ENCODE measurements around the gene VPS11.
"Not testable (repeated sequence)": the region's sequence is repeated elsewhere in the genome, so short reads cannot be mapped to it uniquely, and the experiment has no call there.

The VPS11 gene

GRCh38 chr11:119048644-119049043 lies 19.0 kb upstream of the VPS11 start:
- H3K4me3 Mint-ChIP-seq, result no peak overlapping the region
- no peak overlapping the region for H3K27ac Mint-ChIP-seq
- H3K9me3 Mint-ChIP-seq, result no peaks in the 10 kb centered on the region
- no peaks in the 10 kb centered on the region for H3K27me3 Mint-ChIP-seq
- H3K36me3 Mint-ChIP-seq, result peaks cover 69% of the 10 kb centered on the region
- peaks cover 12% of the 10 kb centered on the region for H3K4me1 Mint-ChIP-seq
- DNase-seq, result no peak
- CTCF ChIA-PET, result interaction anchor here (0.7 to 1.4 kb wide), 2 partner anchors 18 to 21 kb away, joined by 3 to 4 read pairs; partner anchors contain the start of gene SLC37A4

GRCh38 chr11:119049081-119049480 lies 18.5 kb upstream of the VPS11 start:
- CTCF ChIA-PET, result interaction anchor here (1.4 kb wide), 1 partner anchor 18 kb away, joined by 4 read pairs; the partner anchor contains the start of gene SLC37A4
- DNase-seq, result no peak
- peaks cover 73% of the 10 kb centered on the region for H3K36me3 Mint-ChIP-seq
- no peaks in the 10 kb centered on the region for H3K9me3 Mint-ChIP-seq
- H3K4me1 Mint-ChIP-seq, result peaks cover 13% of the 10 kb centered on the region
- no peak overlapping the region for H3K27ac Mint-ChIP-seq
- no peak overlapping the region for H3K4me3 Mint-ChIP-seq
- no peaks in the 10 kb centered on the region for H3K27me3 Mint-ChIP-seq

- H3K27me3 Mint-ChIP-seq, result no peaks in the 10 kb centered on the region
- no peak overlapping the region for H3K4me3 Mint-ChIP-seq
- H3K36me3 Mint-ChIP-seq, result peaks cover 74% of the 10 kb centered on the region
- CTCF ChIA-PET, result interaction anchor here (1.4 to 1.6 kb wide), 2 partner anchors 20 to 145 kb away, joined by 3 read pairs; no protein-coding TSS in a partner anchor
- peak overlapping the region; percentile 37 for H3K27ac Mint-ChIP-seq
- H3K9me3 Mint-ChIP-seq, result no peaks in the 10 kb centered on the region
- peaks cover 34% of the 10 kb centered on the region for H3K4me1 Mint-ChIP-seq
- no peak for DNase-seq
Observed at GRCh38 chr11:119051440-119052162, 16.0 kb upstream of the VPS11 start.

- no peaks in the 10 kb centered on the region for H3K9me3 Mint-ChIP-seq
- peaks cover 70% of the 10 kb centered on the region for H3K36me3 Mint-ChIP-seq
- no peak for DNase-seq
- CTCF ChIA-PET, result interaction anchor here (1.1 kb wide), 1 partner anchor 11 kb away, joined by 3 read pairs; no protein-coding TSS in a partner anchor
- no peaks in the 10 kb centered on the region for H3K27me3 Mint-ChIP-seq
- H3K4me3 Mint-ChIP-seq, result no peak overlapping the region
- H3K27ac Mint-ChIP-seq, result peak overlapping the region; percentile 37
- H3K4me1 Mint-ChIP-seq, result peaks cover 36% of the 10 kb centered on the region
Observed at GRCh38 chr11:119052163-119052814, 15.3 kb upstream of the VPS11 start.

GRCh38 chr11:119054418-119054817 lies 13.2 kb upstream of the VPS11 start:
- H3K4me1 Mint-ChIP-seq, result peaks cover 48% of the 10 kb centered on the region
- no peaks in the 10 kb centered on the region for H3K27me3 Mint-ChIP-seq
- no peak overlapping the region for H3K4me3 Mint-ChIP-seq
- no peaks in the 10 kb centered on the region for H3K9me3 Mint-ChIP-seq
- peaks cover 55% of the 10 kb centered on the region for H3K36me3 Mint-ChIP-seq
- H3K27ac Mint-ChIP-seq, result no peak overlapping the region
- CTCF ChIA-PET, result interaction anchor here (1.0 kb wide), 1 partner anchor 12 kb away, joined by 3 read pairs; no protein-coding TSS in a partner anchor
- no peak for DNase-seq

- no peaks in the 10 kb centered on the region for H3K27me3 Mint-ChIP-seq
- DNase-seq, result peak; percentile 33
- H3K9me3 Mint-ChIP-seq, result no peaks in the 10 kb centered on the region
- H3K4me1 Mint-ChIP-seq, result peaks cover 48% of the 10 kb centered on the region
- CTCF ChIA-PET, result interaction anchor here (0.9 to 1.9 kb wide), 7 partner anchors 9 to 141 kb away, joined by 3 to 7 read pairs (median 5); partner anchors contain the start of genes SLC37A4 and TRAPPC4
- H3K27ac Mint-ChIP-seq, result peak overlapping the region; percentile 87
- H3K4me3 Mint-ChIP-seq, result peak overlapping the region; percentile 97
- H3K36me3 Mint-ChIP-seq, result peaks cover 47% of the 10 kb centered on the region
Observed at GRCh38 chr11:119055901-119056300, 11.7 kb upstream of the VPS11 start.

GRCh38 chr11:119056421-119056999 lies 11.1 kb upstream of the VPS11 start:
- DNase-seq, result peak; percentile 68
- no peaks in the 10 kb centered on the region for H3K27me3 Mint-ChIP-seq
- peaks cover 48% of the 10 kb centered on the region for H3K4me1 Mint-ChIP-seq
- peaks cover 40% of the 10 kb centered on the region for H3K36me3 Mint-ChIP-seq
- CTCF ChIA-PET, result interaction anchor here (1.2 to 1.9 kb wide), 6 partner anchors 9 to 140 kb away, joined by 4 to 7 read pairs (median 5); partner anchors contain the start of genes SLC37A4 and TRAPPC4
- H3K4me3 Mint-ChIP-seq, result peak overlapping the region; percentile 97
- peak overlapping the region; percentile 98 for H3K27ac Mint-ChIP-seq
- no peaks in the 10 kb centered on the region for H3K9me3 Mint-ChIP-seq

GRCh38 chr11:119057000-119057769 lies 10.4 kb upstream of the VPS11 start, which contains the start of gene HYOU1:
Gene HYOU1, minus strand, starts transcription at chr11:119057205. Its CDS starts 1,045 bp downstream, at chr11:119056160.
- H3K27ac Mint-ChIP-seq, result peak within 1 kb of the TSS; percentile 98
- peaks cover 46% of the 10 kb centered on the region for H3K4me1 Mint-ChIP-seq
- no peaks in the 10 kb centered on the region for H3K27me3 Mint-ChIP-seq
- H3K4me3 Mint-ChIP-seq, result peak within 1 kb of the TSS; percentile 97
- H3K36me3 Mint-ChIP-seq, result peaks cover 36% of the 10 kb centered on the region
- no peaks in the 10 kb centered on the region for H3K9me3 Mint-ChIP-seq
- peak; percentile 99 for DNase-seq
- CTCF ChIA-PET, result interaction anchor here (0.8 to 1.6 kb wide), 5 partner anchors 10 to 155 kb away, joined by 3 to 7 read pairs (median 5); partner anchors contain the start of genes TRAPPC4 and VPS11

- peaks cover 19% of the 10 kb centered on the region for H3K36me3 Mint-ChIP-seq
- H3K4me3 Mint-ChIP-seq, H3K27ac Mint-ChIP-seq: not testable (repeated sequence)
Observed at GRCh38 chr11:119059128-119059527, 8.5 kb upstream of the VPS11 start.

GRCh38 chr11:119061256-119061655 lies 6.4 kb upstream of the VPS11 start:
- Mint-ChIP-seq H3K9me3 (no peaks in the 10 kb centered on the region), H3K27me3 (no peaks in the 10 kb centered on the region), H3K27ac (no peak overlapping the region), H3K36me3 (peaks cover 7% of the 10 kb centered on the region), H3K4me3 (no peak overlapping the region), H3K4me1 (peaks cover 33% of the 10 kb centered on the region)
- DNase-seq, result no peak
- CTCF ChIA-PET, result interaction anchor here (0.7 kb wide), 1 partner anchor 11 kb away, joined by 3 read pairs; no protein-coding TSS in a partner anchor

More at GRCh38 chr11:119059128-119059527, 8.5 kb upstream of the VPS11 start:
- CTCF ChIA-PET, DNase-seq, H3K9me3 Mint-ChIP-seq, H3K27me3 Mint-ChIP-seq: not testable (repeated sequence)
- H3K4me1 Mint-ChIP-seq, result peaks cover 37% of the 10 kb centered on the region

- no peaks in the 10 kb centered on the region for H3K27me3 Mint-ChIP-seq
- CTCF ChIA-PET, result interaction anchor here (0.8 to 1.2 kb wide), 3 partner anchors 10 to 260 kb away, joined by 3 read pairs; no protein-coding TSS in a partner anchor
- peaks cover 39% of the 10 kb centered on the region for H3K4me1 Mint-ChIP-seq
- no peak overlapping the region for H3K4me3 Mint-ChIP-seq
- no peaks in the 10 kb centered on the region for H3K9me3 Mint-ChIP-seq
- no peak overlapping the region for H3K27ac Mint-ChIP-seq
- peaks cover 5% of the 10 kb centered on the region for H3K36me3 Mint-ChIP-seq
- no peak for DNase-seq
Observed at GRCh38 chr11:119062779-119063178, 4.8 kb upstream of the VPS11 start.

- Mint-ChIP-seq H3K27ac (peak overlapping the region; percentile 45), H3K9me3 (no peaks in the 10 kb centered on the region), H3K4me3 (peak overlapping the region; percentile 50), H3K27me3 (no peaks in the 10 kb centered on the region), H3K36me3 (peaks cover 11% of the 10 kb centered on the region), H3K4me1 (peaks cover 49% of the 10 kb centered on the region)
- CTCF ChIA-PET, result interaction anchor here (0.8 to 1.5 kb wide), 9 partner anchors 10 to 258 kb away, joined by 3 to 10 read pairs (median 4); partner anchors contain the start of genes DPAGT1, HMBS and NLRX1
- DNase-seq, result peak; percentile 72
Observed at GRCh38 chr11:119065369-119065768, 2.2 kb upstream of the VPS11 start.

GRCh38 chr11:119077839-119078238 lies 10.2 kb downstream of the VPS11 start:
- Mint-ChIP-seq H3K27me3 (no peaks in the 10 kb centered on the region), H3K4me1 (no peaks in the 10 kb centered on the region), H3K27ac (peak overlapping the region; percentile 6), H3K9me3 (no peaks in the 10 kb centered on the region), H3K36me3 (peaks cover 57% of the 10 kb centered on the region), H3K4me3 (no peak overlapping the region)
- CTCF ChIA-PET, result no interaction called here
- no peak for DNase-seq

Data from activated naive CD4-positive, alpha-beta T cell treated with anti-CD3 and anti-CD28 coated beads, Interleukin-2, amount 10 ng/mL, durations not matched to agents 7 days and 5 days (primary cell).